Naive thymus-derived CD8-positive, alpha-beta T cell (primary cell): ENCODE measurements around the gene WFS1. TPM values are rescaled to one million over a fixed set of nuclear protein-coding genes. Genes with fewer than 3 reads are reported as not detected.

ENCODE experiments used
- ATAC-seq, 2 donors: fragments of 150-1000 bp; cut with Tn5 transposase in 1 of 2; sonication (Bioruptor Pico), chemical (Tn5 transposase) in 1 of 2; 1 replicate in 1 of 2; 2 replicates in 1 of 2; pipeline ENCODE4 v1.10.0; 2021; ENCODE audit warnings: mild to moderate bottlenecking in 2 of 2, moderate library complexity in 2 of 2
- POLR2A ChIA-PET: fragments of 350-600 bp; sonication (Branson Sonifier 250); formaldehyde crosslinking; loops from one replicate; lab custom pipeline; 2021; ENCODE audit warnings: antibody characterized with exemption; lab: Charles Lee
- DNase-seq, 10 donors: peaks; one replicate each; pipeline versions ENCODE4 v3.0.0 to v3.0.0-alpha.2; 2020 to 2022
- H3K27ac Mint-ChIP-seq, 10 donors: one replicate each; pipeline ENCODE4 v1.8.0; 2020 to 2022; ENCODE audit warnings: mild to moderate bottlenecking in 10 of 10, mixed read lengths in 10 of 10, moderate library complexity in 4 of 10, inconsistent platforms in 1 of 10
- H3K27me3 Mint-ChIP-seq, 5 donors: one replicate each; pipeline ENCODE4 v1.8.0; 2021 to 2022; ENCODE audit warnings: mixed read lengths in 5 of 5
- H3K36me3 Mint-ChIP-seq, 3 donors: one replicate each; pipeline ENCODE4 v1.8.0; 2020 to 2022; ENCODE audit warnings: mixed read lengths in 3 of 3, mild to moderate bottlenecking in 2 of 3, inconsistent platforms in 1 of 3
- H3K4me1 Mint-ChIP-seq, 4 donors: one replicate each; pipeline ENCODE4 v1.8.0; 2021 to 2022; ENCODE audit warnings: mixed read lengths in 4 of 4
- H3K4me3 Mint-ChIP-seq, 10 donors: one replicate each; pipeline ENCODE4 v1.8.0; 2020 to 2022; ENCODE audit warnings: mild to moderate bottlenecking in 10 of 10, mixed read lengths in 10 of 10, moderate library complexity in 6 of 10, inconsistent platforms in 1 of 10
- H3K9me3 Mint-ChIP-seq, 9 donors: one replicate each; pipeline ENCODE4 v1.8.0; 2020 to 2022; ENCODE audit warnings: mixed read lengths in 9 of 9, mild to moderate bottlenecking in 3 of 9, inconsistent platforms in 1 of 9, moderate library complexity in 1 of 9
- polyA plus RNA-seq, 3 donors: library from polyadenylated mRNA; unstranded; fragments of 300-500 nt; fragmentation: Illumina TruSeq; gene quantifications; one replicate each; pipeline ENCODE4 v1.2.3, GENCODE V29; 2021
- total RNA-seq, 8 experiments: library from RNA in 2 of 8; stranded (reverse) in 2 of 8; gene quantifications; one replicate each; pipeline ENCODE4 v1.2.3 and lab custom pipeline; 2021 to 2026

The WFS1 gene
- total and polyA plus RNA-seq, 5 experiments from 2014 or later, result 2.9 to 5.9 (median 4.8) TPM

GRCh38 chr4:6256141-6256540, 13.5 kb upstream of the WFS1 start:
- Mint-ChIP-seq H3K27ac (peak overlapping the region in 1 of 10 donors; percentile 13), H3K4me1 (peaks cover 5 to 20% (median 10%) of the 10 kb centered on the region in 4 donors), H3K27me3 (peaks cover 11 to 56% (median 27%) of the 10 kb centered on the region in 5 donors), H3K9me3 (no peaks in the 10 kb centered on the region), H3K36me3 (no peaks in the 10 kb centered on the region), H3K4me3 (no peak overlapping the region)
- POLR2A ChIA-PET, result no interaction called here
- DNase-seq (peak in 1 of 10 donors; percentile 31), ATAC-seq (no peak)

GRCh38 chr4:6257247-6258025, 12.2 kb upstream of the WFS1 start:
- Mint-ChIP-seq H3K27me3 (peaks cover 14 to 68% (median 32%) of the 10 kb centered on the region in 5 donors), H3K36me3 (no peaks in the 10 kb centered on the region), H3K9me3 (no peaks in the 10 kb centered on the region), H3K4me1 (peaks cover 5 to 20% (median 10%) of the 10 kb centered on the region in 4 donors), H3K27ac (peak overlapping the region in 1 of 10 donors; percentile 41), H3K4me3 (peak overlapping the region in 1 of 10 donors; percentile 57)
- ATAC-seq, result no peak
- POLR2A ChIA-PET, result no interaction called here
- peak in 1 of 10 donors; percentile 58 for DNase-seq

GRCh38 chr4:6258026-6258360, 11.7 kb upstream of the WFS1 start:
- no peak overlapping the region for H3K4me3 Mint-ChIP-seq
- peaks cover 14 to 68% (median 30%) of the 10 kb centered on the region in 5 donors for H3K27me3 Mint-ChIP-seq
- DNase-seq (no peak), ATAC-seq (no peak)
- no peak overlapping the region for H3K27ac Mint-ChIP-seq
- H3K9me3 Mint-ChIP-seq, result no peaks in the 10 kb centered on the region
- H3K4me1 Mint-ChIP-seq, result peaks cover 5 to 20% (median 10%) of the 10 kb centered on the region in 4 donors
- no peaks in the 10 kb centered on the region for H3K36me3 Mint-ChIP-seq
- POLR2A ChIA-PET, result no interaction called here

GRCh38 chr4:6258741-6259140, 10.9 kb upstream of the WFS1 start:
- H3K27me3 Mint-ChIP-seq, result peaks cover 14 to 66% (median 27%) of the 10 kb centered on the region in 5 donors
- H3K9me3 Mint-ChIP-seq, result no peaks in the 10 kb centered on the region
- DNase-seq, result peak in 1 of 10 donors; percentile 27
- H3K27ac Mint-ChIP-seq, result no peak overlapping the region
- POLR2A ChIA-PET, result interaction anchor here (0.6 kb wide), 1 partner anchor 1561 kb away, joined by 3 read pairs; no protein-coding TSS in a partner anchor
- no peak for ATAC-seq
- peaks cover 5 to 20% (median 10%) of the 10 kb centered on the region in 4 donors for H3K4me1 Mint-ChIP-seq
- H3K36me3 Mint-ChIP-seq, result no peaks in the 10 kb centered on the region
- no peak overlapping the region for H3K4me3 Mint-ChIP-seq

GRCh38 chr4:6259886-6260285, 9.8 kb upstream of the WFS1 start:
- H3K9me3 Mint-ChIP-seq, result no peaks in the 10 kb centered on the region
- ATAC-seq (no peak), DNase-seq (peak in 1 of 10 donors; percentile 30)
- H3K36me3 Mint-ChIP-seq, result no peaks in the 10 kb centered on the region
- H3K27me3 Mint-ChIP-seq, result peaks cover 14 to 58% (median 21%) of the 10 kb centered on the region in 5 donors
- POLR2A ChIA-PET, result interaction anchor here (0.6 to 0.7 kb wide), 2 partner anchors 407 to 1548 kb away, joined by 5 to 7 read pairs; no protein-coding TSS in a partner anchor
- H3K27ac Mint-ChIP-seq, result no peak overlapping the region
- H3K4me3 Mint-ChIP-seq, result no peak overlapping the region
- peaks cover 5 to 20% (median 10%) of the 10 kb centered on the region in 4 donors for H3K4me1 Mint-ChIP-seq

- no peak overlapping the region for H3K27ac Mint-ChIP-seq
- POLR2A ChIA-PET, result interaction anchor here (0.6 kb wide), 1 partner anchor 1770 kb away, joined by 3 read pairs; no protein-coding TSS in a partner anchor
- peaks cover 13 to 43% (median 14%) of the 10 kb centered on the region in 5 donors for H3K27me3 Mint-ChIP-seq
- no peaks in the 10 kb centered on the region for H3K36me3 Mint-ChIP-seq
- H3K4me3 Mint-ChIP-seq, result peak overlapping the region in 1 of 10 donors; percentile 38
- peak in 1 of 10 donors; percentile 14 for DNase-seq
- H3K4me1 Mint-ChIP-seq, result peaks cover 1 to 18% (median 7%) of the 10 kb centered on the region in 4 donors
- no peaks in the 10 kb centered on the region for H3K9me3 Mint-ChIP-seq
- no peak for ATAC-seq
Observed at GRCh38 chr4:6262176-6262575, 7.5 kb upstream of the WFS1 start.

- POLR2A ChIA-PET, result no interaction called here
- peak in 1 of 10 donors; percentile 56 for DNase-seq
- Mint-ChIP-seq H3K27ac (no peak overlapping the region), H3K4me3 (no peak overlapping the region), H3K27me3 (peaks cover 6 to 35% (median 13%) of the 10 kb centered on the region in 5 donors), H3K4me1 (peaks cover 2 to 18% (median 5%) of the 10 kb centered on the region in 4 donors), H3K36me3 (no peaks in the 10 kb centered on the region), H3K9me3 (no peaks in the 10 kb centered on the region)
- no peak for ATAC-seq
Observed at GRCh38 chr4:6262847-6263487, 6.7 kb upstream of the WFS1 start.

GRCh38 chr4:6263526-6264224, 6.0 kb upstream of the WFS1 start:
- H3K27ac Mint-ChIP-seq, result no peak overlapping the region

GRCh38 chr4:6264225-6264540, 5.5 kb upstream of the WFS1 start:
- Mint-ChIP-seq H3K27ac (no peak overlapping the region), H3K27me3 (peaks cover 5 to 28% (median 10%) of the 10 kb centered on the region in 5 donors), H3K9me3 (no peaks in the 10 kb centered on the region), H3K4me1 (peaks cover 8 to 24% (median 12%) of the 10 kb centered on the region in 4 donors), H3K4me3 (peak overlapping the region in 1 of 10 donors; percentile 24), H3K36me3 (no peaks in the 10 kb centered on the region)
- ATAC-seq, result no peak
- DNase-seq, result peak in 1 of 10 donors; percentile 25
- POLR2A ChIA-PET, result no interaction called here

More at GRCh38 chr4:6263526-6264224, 6.0 kb upstream of the WFS1 start:
- Mint-ChIP-seq H3K4me1 (peaks cover 4 to 24% (median 8%) of the 10 kb centered on the region in 4 donors), H3K36me3 (no peaks in the 10 kb centered on the region), H3K9me3 (no peaks in the 10 kb centered on the region), H3K4me3 (no peak overlapping the region), H3K27me3 (peaks cover 5 to 32% (median 12%) of the 10 kb centered on the region in 5 donors)
- no peak for DNase-seq
- POLR2A ChIA-PET, result no interaction called here
- no peak for ATAC-seq

GRCh38 chr4:6265546-6265945, 4.1 kb upstream of the WFS1 start:
- POLR2A ChIA-PET, result no interaction called here
- H3K9me3 Mint-ChIP-seq, result no peaks in the 10 kb centered on the region

GRCh38 chr4:6267573-6267972, 2.1 kb upstream of the WFS1 start:
- peaks cover 17 to 35% (median 26%) of the 10 kb centered on the region in 4 donors for H3K4me1 Mint-ChIP-seq
- no peaks in the 10 kb centered on the region for H3K36me3 Mint-ChIP-seq
- POLR2A ChIA-PET, result no interaction called here
- ATAC-seq (no peak), DNase-seq (no peak)
- no peak overlapping the region for H3K4me3 Mint-ChIP-seq
- no peak overlapping the region for H3K27ac Mint-ChIP-seq
- no peaks in the 10 kb centered on the region for H3K9me3 Mint-ChIP-seq
- H3K27me3 Mint-ChIP-seq, result peaks cover 0 to 7% (median 2%) of the 10 kb centered on the region in 5 donors

More at GRCh38 chr4:6265546-6265945, 4.1 kb upstream of the WFS1 start:
- no peaks in the 10 kb centered on the region for H3K36me3 Mint-ChIP-seq
- peaks cover 5 to 20% (median 8%) of the 10 kb centered on the region in 5 donors for H3K27me3 Mint-ChIP-seq
- no peak overlapping the region for H3K4me3 Mint-ChIP-seq
- DNase-seq (no peak), ATAC-seq (no peak)
- H3K27ac Mint-ChIP-seq, result no peak overlapping the region
- H3K4me1 Mint-ChIP-seq, result peaks cover 8 to 25% (median 15%) of the 10 kb centered on the region in 4 donors
